H7 (cell line): ENCODE results near the gene ASCL5. TPM values are rescaled to one million over a fixed set of nuclear protein-coding genes. Genes with fewer than 3 reads are reported as not detected.
"Not testable (repeated sequence)": the region's sequence is repeated elsewhere in the genome, so short reads cannot be mapped to it uniquely, and the experiment has no call there.

Source experiments
- DNase-seq: peaks from one replicate; pipeline ENCODE4 v3.0.0; 2012
- H3K27me3 ChIP-seq: 2 replicates; pipeline ENCODE4 v1.6.0; 2011; ENCODE audit warnings: mild to moderate bottlenecking, low read length; ENCODE audit not compliant: control insufficient read depth, insufficient read depth
- H3K36me3 ChIP-seq: replicated peaks from 2 replicates; pipeline ENCODE4 v1.5.1; 2011; ENCODE audit warnings: low read length; ENCODE audit not compliant: control insufficient read depth, insufficient read depth
- H3K4me3 ChIP-seq: 2 replicates; pipeline ENCODE4 v1.5.1; 2011; ENCODE audit warnings: low read depth, mild to moderate bottlenecking, control low read depth, low read length, moderate library complexity; ENCODE audit not compliant: insufficient read depth
- total RNA-seq: library from RNA; depleted of rRNA; stranded (reverse); fragments of >200 nt; shearing (Covaris generic); gene quantifications from 2 replicates; pipeline ENCODE4 v1.2.3, GENCODE V29; 2014

ASCL5 gene
- total RNA-seq, 1 experiment from 2014 or later, result not detected

DNA sequence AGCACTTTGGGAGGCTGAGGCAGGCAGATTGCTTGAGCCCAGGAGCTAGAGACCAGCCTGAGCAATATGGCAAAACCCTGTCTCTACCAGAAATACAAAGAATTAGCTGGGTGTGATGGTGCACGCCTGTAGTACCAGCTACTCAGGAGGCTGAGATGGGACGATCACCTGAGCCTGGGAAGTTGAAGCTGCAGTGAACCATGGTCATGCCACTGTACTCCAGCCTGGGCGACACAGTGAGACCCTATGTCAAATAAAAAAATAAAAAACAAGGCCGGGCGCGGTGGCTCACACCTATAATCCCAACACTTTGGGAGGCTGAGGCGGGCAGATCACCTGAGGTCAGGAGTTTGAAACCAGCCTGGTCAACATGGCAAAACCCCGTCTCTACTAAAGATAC is 36.1 kb upstream of the ASCL5 start:
- H3K4me3 ChIP-seq, H3K27me3 ChIP-seq, H3K36me3 ChIP-seq, DNase-seq: not testable (repeated sequence)

DNA sequence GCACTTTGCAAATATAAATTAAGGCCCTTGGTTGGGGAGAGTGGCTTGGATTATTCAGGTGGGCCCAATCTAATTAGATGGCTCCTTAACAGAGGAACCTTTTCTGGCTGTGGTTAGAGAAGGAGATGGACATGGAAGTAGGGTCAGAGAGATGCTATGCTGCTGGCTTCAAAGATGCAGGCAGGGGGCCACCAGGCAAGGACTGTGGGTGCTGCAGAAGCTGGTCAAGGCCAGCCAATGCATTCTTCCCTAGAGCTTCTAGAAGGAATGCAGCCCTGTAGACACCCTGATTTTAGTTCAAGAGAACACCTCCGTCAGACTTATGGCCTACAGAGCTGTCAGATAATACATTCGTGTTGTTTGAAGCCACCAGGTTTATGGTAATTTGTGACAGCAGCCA is 31.0 kb upstream of the ASCL5 start:
- no peak for DNase-seq
- no peaks in the 10 kb centered on the region for H3K36me3 ChIP-seq
- no peaks in the 10 kb centered on the region; the same call in 1 of the 2 replicates for H3K27me3 ChIP-seq
- no peak overlapping the region for H3K4me3 ChIP-seq

DNA sequence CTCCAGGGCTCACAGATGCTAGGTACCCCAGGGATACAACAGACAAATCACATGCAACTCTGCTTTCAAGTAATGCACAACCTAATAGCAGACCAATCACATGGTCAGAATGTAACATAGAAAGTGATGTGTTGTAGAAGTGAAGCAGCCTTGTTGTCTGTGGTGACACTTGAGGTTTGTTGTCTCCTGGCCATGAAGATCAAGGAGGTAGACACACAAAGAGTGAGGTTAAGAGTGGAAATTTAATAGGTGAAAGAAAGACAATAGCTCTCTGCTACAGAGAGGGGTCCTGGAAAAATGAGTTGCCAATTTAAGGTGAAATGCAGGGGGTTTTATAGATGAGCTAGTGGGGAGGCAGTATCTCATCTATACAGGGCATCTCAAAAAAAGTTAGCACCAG is 29.8 kb upstream of the ASCL5 start:
- peaks cover 4% of the 10 kb centered on the region; the same call in 1 of the 2 replicates for H3K36me3 ChIP-seq
- no peaks in the 10 kb centered on the region; the same call in 1 of the 2 replicates for H3K27me3 ChIP-seq
- DNase-seq, result no peak
- no peak overlapping the region for H3K4me3 ChIP-seq

DNA sequence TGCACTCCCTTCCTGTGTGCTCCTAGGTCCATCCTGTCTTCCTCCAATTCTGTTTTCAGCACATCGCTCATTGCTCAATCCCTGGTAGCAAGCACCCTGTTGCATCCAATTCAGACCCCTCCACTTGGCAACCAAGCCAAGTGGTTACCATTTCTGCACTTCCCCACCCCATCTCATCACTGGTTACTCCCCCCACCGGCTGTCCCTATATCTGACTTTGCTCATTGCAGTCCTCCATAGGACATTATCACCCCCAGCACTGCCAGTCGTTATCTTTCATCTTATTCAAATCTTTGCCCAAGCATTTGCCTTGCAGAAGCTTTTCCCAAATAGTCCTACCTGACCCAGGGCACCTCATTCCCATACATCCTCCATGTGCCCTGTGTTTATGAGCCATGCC is 29.4 kb upstream of the ASCL5 start:
- H3K4me3 ChIP-seq, result no peak overlapping the region
- DNase-seq, result no peak
- H3K27me3 ChIP-seq, result no peaks in the 10 kb centered on the region; the same call in 1 of the 2 replicates

DNA sequence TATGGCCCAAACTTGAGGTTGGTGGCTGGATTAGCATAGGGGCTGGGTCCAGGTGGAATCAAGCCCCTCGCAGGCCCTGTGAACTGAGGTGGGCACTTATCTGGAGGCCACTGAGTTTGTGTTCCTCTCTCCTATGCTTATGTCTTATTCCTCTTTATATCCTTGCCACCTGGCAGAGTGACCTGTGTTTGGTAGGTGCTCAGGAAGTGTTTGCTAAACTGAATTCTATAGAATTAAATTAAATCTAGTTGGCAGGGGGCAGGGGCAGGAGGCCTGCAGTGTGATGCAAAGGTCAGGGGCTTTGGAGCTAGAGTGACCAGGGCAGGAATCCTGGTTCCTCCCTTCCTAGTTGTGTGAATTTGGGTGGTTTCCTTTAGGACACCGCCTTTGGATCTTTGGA is 28.4 kb upstream of the ASCL5 start:
- DNase-seq, result no peak
- Histone ChIP-seq H3K4me3 (no peak overlapping the region), H3K36me3 (peaks cover 15% of the 10 kb centered on the region), H3K27me3 (no peaks in the 10 kb centered on the region; the same call in 1 of the 2 replicates)

More for the DNA sequence above, 29.4 kb upstream of the ASCL5 start:
- peaks cover 8% of the 10 kb centered on the region; the same call in 1 of the 2 replicates for H3K36me3 ChIP-seq

DNA sequence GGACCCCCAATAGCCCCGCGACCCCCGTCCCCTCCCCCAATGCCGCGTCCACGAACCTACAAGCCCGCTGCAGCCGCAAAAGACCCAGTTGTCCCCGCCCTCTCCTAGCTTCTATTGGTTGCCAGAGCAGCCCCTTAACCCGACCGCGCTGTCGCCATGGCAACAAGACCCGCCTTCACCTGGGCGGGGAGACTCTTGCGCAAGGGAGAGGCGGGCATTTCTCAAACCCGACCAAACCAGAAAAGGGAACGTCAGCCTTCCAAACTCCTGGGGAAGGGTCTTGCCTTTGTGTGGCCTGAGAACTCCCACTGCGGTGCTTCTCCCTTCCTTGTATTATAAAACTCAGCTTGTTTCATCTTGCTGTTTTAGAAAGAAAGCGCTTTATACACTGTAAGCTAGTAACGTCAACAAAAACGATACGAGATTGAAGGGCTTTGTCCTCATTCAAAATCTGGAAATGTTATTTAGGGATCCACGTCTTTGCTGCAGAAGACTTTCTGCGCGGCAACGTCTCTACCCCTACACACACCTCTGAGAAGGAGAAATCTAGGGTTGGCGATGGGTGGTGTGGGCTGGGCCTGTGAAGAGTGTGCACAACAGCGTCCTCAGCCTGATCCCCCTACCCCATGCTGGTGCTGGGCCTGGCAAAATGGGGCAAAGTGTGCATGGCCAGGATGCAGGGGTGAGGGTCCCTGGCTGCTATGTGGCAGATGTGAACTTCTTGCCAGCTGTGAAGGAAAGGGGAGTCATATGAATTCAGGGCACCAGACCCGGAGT is 27.6 kb upstream of the ASCL5 start, which contains the start of gene TMEM9:
TSS of gene TMEM9 (minus strand) at position 86 of the 777 bp plus-strand sequence. CDS start 551 bp downstream, outside the sequence.
- Histone ChIP-seq H3K36me3 (peaks cover 23% of the 10 kb centered on the region), H3K27me3 (no peaks in the 10 kb centered on the region; the same call in 1 of the 2 replicates), H3K4me3 (peak within 1 kb of the TSS; percentile 69)
- DNase-seq, result peak; percentile 96

DNA sequence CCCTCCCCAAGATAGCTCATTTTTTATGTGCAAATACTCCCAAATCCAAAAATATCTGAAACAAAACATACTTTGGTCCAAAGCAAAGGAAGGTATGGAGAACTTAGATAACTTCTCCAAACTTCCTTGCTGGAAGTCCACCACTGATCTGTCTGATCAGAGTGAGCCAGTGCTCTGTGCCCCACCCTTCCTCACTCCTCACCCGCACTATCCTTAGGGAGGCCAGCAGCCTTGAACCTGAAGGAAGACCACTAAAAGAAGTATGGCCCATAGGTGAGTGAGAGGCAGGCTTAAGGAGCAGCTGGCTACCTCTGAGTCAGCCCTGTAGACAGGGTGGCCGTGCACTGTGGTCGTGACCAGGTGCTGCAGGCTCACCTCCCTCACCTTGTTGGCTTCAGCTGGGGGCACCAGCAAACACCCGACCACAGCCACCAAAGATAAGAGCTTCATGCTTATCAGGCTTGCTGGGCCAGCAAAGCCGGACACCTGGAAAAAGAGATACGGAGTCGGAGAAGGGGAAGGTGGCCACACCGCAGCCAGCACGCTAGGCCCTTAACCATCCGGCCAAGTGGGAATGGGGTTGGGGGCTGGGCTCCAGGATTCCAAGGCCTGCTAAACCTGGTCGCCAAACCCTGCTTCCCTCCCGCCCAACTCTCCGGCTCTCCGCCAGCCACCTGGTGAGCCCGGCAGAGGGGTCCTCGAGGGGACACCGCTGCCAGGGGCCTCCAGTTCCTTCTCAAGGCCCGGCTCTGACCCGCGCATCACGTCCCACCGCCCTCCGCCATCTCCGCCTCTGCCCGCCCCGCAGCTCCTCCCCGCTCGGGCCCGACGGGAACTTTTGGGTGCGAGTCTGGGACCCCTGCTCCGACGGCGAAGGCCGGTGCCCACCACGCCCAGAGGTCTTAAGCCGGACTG is 26.7 kb upstream of the ASCL5 start:
- H3K27me3 ChIP-seq, result no peaks in the 10 kb centered on the region; the same call in 1 of the 2 replicates
- H3K36me3 ChIP-seq, result peaks cover 28% of the 10 kb centered on the region
- no peak for DNase-seq
- peak overlapping the region; percentile 69 for H3K4me3 ChIP-seq

DNA sequence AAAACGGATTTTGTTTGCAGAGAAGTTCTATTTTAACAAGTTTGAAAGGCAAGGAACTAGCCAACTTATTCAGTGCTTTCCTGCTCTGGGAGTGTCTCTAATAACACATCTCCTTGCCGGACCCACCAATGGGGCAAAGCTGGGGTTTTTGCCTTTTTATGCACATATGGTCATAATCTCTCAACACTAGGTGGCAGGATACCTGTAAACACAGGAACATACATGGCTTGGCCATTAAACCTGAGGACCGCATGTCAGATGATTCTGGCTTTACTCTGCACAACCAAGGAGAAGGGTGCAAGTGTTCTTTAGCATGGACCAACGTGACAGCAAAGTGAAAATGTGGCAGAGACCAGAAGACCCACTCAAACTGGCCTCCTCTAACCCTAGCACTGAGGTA is 22.4 kb upstream of the ASCL5 start:
- peak; percentile 62 for DNase-seq
- no peak overlapping the region for H3K4me3 ChIP-seq
- no peaks in the 10 kb centered on the region for H3K27me3 ChIP-seq
- peaks cover 62% of the 10 kb centered on the region for H3K36me3 ChIP-seq

DNA sequence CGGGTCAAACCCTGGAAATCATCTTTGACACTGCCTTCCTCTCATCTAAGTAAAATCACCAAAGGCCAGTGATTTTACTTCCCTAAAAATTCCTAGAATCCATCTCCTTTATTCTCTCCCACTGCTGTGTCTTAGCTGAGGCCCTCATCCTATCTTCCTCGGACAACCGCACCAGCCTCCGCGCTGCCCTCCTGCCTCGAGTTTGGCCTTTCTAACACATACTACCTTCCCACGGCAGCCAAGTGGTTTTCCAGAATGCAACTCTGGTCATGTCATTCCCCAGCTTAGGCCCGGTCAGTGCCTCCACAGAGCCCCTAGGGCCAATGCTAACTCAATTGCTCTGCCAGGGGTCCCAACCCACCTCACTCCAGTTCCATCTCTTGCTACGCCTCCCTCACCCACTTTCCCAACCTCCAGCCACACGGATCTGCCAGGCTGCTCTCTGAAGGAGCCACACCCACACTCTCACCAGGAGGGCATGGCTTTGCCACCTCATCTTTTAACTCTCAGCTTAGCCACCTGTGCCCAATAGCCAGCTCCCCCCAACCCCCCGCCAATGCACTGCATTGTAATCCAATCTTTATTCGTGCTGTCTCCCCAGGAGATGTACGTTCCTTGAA is 20.5 kb upstream of the ASCL5 start:
- Histone ChIP-seq H3K27me3 (no peaks in the 10 kb centered on the region), H3K4me3 (no peak overlapping the region), H3K36me3 (peaks cover 78% of the 10 kb centered on the region)
- no peak for DNase-seq

DNA sequence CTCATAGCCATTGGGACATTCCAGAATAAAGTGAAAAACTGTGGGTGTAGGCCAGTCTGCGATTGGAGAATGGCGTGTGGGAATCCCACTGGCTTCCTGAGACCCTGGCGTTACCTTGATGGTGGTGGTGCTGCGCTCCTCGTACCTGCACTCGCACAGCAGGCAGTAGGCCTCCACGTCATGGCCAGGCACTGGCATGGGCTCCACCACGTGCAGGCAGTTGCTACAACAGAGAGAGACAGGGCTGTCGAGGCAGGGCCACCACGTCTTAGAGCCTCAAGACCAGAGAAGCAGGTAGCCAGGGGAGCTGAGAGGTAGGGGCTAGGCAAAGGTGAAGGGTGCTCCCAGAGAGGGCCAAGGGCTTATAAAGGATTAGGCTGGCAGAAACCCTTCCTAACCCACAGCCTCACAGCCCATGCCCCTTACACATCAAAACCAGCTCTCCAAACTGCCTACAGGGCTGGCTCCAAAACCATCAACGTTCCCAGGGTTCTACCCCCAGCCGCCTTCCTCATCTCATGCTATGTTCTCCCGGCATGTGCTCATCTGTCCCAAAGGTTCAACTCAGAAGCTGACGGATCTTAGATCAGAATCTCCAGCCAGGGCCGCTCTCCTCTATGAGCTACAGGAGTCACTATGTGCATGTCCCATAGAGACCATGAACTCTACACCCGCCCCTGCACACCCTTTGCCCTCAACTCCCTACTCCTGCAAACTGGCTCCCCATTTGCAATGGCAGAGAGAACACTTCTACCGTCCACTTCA is 19.8 kb upstream of the ASCL5 start:
- H3K36me3 ChIP-seq, result peaks cover 83% of the 10 kb centered on the region
- DNase-seq, result no peak
- H3K27me3 ChIP-seq, result no peaks in the 10 kb centered on the region
- H3K4me3 ChIP-seq, result no peak overlapping the region

DNA sequence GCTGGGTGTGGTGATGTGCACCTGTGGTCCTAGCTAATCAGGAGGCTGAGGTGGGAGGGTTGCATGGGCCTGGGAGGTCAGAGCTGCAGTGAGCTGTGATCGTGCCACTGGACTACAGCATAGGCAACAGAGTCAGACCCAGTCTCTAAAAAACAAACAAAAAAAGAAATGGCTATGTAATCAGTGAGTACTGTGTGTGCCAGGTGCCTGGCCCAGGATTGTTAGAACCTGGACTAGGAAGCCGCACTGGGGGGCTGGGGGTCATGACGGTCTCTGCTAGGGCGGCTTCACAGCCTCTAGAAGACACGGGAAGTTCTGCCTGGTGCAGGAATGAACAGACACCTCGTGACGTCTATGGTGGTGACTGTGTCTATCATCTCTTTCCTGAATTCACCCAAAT is 18.8 kb upstream of the ASCL5 start:
- H3K27me3 ChIP-seq, result no peaks in the 10 kb centered on the region
- no peak for DNase-seq
- H3K36me3 ChIP-seq, result peaks cover 83% of the 10 kb centered on the region
- H3K4me3 ChIP-seq, result no peak overlapping the region

DNA sequence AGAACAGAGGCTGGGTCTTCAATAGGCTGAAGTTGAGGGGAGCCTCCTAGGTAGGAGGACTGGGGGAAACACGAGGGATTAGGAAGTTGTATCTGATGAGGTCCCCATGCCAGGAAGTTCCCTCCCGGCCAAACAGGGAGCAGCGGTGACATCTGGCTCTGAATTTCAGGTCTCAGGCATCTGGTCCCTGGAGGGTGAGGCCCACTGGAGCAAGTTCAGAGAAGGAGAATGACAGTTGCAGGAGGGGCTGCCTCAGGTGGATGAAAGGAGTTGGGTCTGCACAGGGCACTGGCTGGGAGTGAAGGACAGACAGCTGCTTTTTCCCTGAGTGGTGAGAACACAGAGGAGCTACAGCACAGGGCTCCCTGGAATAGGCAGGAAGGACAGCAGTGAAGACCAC is 18.1 kb upstream of the ASCL5 start:
- Histone ChIP-seq H3K4me3 (no peak overlapping the region), H3K27me3 (no peaks in the 10 kb centered on the region), H3K36me3 (peaks cover 80% of the 10 kb centered on the region)
- no peak for DNase-seq

DNA sequence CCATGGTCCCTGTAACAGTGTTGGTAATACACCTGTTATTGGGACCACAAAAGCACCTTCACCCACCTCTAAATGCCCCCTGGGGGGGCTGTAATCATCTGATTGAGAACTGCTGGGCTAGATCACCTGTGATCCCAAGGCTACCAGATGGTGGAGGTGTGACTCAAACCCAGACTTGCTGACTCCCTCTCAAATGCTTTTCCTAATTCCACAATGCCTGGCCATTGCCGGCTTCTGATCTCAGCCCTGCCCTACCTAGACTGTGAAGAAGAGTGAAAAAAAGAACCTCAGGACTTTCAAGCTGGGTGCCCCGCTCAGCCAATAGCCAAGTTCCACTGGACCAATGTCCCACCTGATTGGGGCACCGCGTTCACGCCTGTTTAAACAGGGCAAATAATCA is 17.7 kb upstream of the ASCL5 start:
- H3K27me3 ChIP-seq, result no peaks in the 10 kb centered on the region

More for the DNA sequence above, 17.7 kb upstream of the ASCL5 start:
- peaks cover 80% of the 10 kb centered on the region for H3K36me3 ChIP-seq
- no peak overlapping the region for H3K4me3 ChIP-seq
- DNase-seq, result no peak
